Smooth muscle cell (in vitro differentiated cells): ENCODE results near the gene RAB3GAP1. TPM values are rescaled to one million over a fixed set of nuclear protein-coding genes. Genes with fewer than 3 reads are reported as not detected.

ENCODE experiments used
- DNase-seq: peaks from one replicate; lab custom pipeline; 2025; ENCODE audit not compliant: unreplicated experiment; lab: John Stamatoyannopoulos, UW
- H2AFZ ChIP-seq: fragments of 200-600 bp; sonication (generic); 2 replicates; pipeline ENCODE4 v1.6.0; 2016; ENCODE audit warnings: antibody characterized with exemption, low read depth, mild to moderate bottlenecking
- H3F3A ChIP-seq: fragments of 200-600 bp; sonication (generic); 2 replicates; pipeline ENCODE4 v1.6.0; 2017; ENCODE audit warnings: antibody characterized with exemption, low read depth
- H3K27ac ChIP-seq: fragments of 200-600 bp; sonication (generic); 2 replicates; pipeline ENCODE4 v1.5.1; 2016; ENCODE audit warnings: low read depth, mild to moderate bottlenecking
- H3K27me3 ChIP-seq: fragments of 200-600 bp; sonication (generic); 2 replicates; pipeline ENCODE4 v1.6.1; 2016; ENCODE audit warnings: low read depth, mild to moderate bottlenecking
- H3K36me3 ChIP-seq: fragments of 200-600 bp; sonication (generic); 2 replicates; pipeline ENCODE4 v1.5.1; 2016; ENCODE audit warnings: low read depth
- H3K4me1 ChIP-seq: fragments of 200-600 bp; sonication (generic); 2 replicates; pipeline ENCODE4 v1.5.1; 2016; ENCODE audit warnings: low read depth
- H3K4me2 ChIP-seq: fragments of 200-600 bp; sonication (generic); 2 replicates; pipeline ENCODE4 v1.6.0; 2016; ENCODE audit warnings: mild to moderate bottlenecking
- H3K4me3 ChIP-seq: fragments of 200-600 bp; sonication (generic); 2 replicates; pipeline ENCODE4 v1.5.1; 2016; ENCODE audit warnings: mild to moderate bottlenecking
- H3K79me2 ChIP-seq: fragments of 200-600 bp; sonication (generic); 2 replicates; pipeline ENCODE4 v1.6.0; 2016; ENCODE audit warnings: low read depth, mild to moderate bottlenecking
- H3K9ac ChIP-seq: fragments of 200-600 bp; sonication (generic); 2 replicates; pipeline ENCODE4 v1.6.0; 2016; ENCODE audit warnings: low read depth
- H3K9me3 ChIP-seq: fragments of 200-600 bp; sonication (generic); replicated peaks from 2 replicates; pipeline ENCODE4 v1.5.1; 2016; ENCODE audit warnings: low read depth
- H4K20me1 ChIP-seq: fragments of 200-600 bp; sonication (generic); 2 replicates; pipeline ENCODE4 v1.6.0; 2016; ENCODE audit warnings: low read depth
- WGBS: methylation state at CpG from one replicate; pipeline ENCODE4 v1.1.7; 2016; ENCODE audit warnings: low lambda C conversion rate; 5-methylcytosine and 5-hydroxymethylcytosine counted together
- polyA plus RNA-seq: library from polyadenylated mRNA; unstranded; fragments of >200 nt; fragmentation: Nextera tagmentation; extraction: Ambion mirVana; gene quantifications from 2 replicates; pipeline ENCODE4 v1.2.1, GENCODE V29; 2016
- total RNA-seq: library from RNA; depleted of rRNA; stranded (reverse); fragments of >200 nt; gene quantifications from 2 replicates; pipeline ENCODE4 v1.2.3, GENCODE V29; 2014
- TF ChIP-seq, protein P1 (sequence below): fragments of 200-600 bp; sonication (generic); IDR thresholded peaks from 2 replicates; pipeline ENCODE4 v1.5.1; 2017; ENCODE audit warnings: borderline replicate concordance, mild to moderate bottlenecking, antibody characterized with exemption; ENCODE audit not compliant: insufficient read depth, poor library complexity, severe bottlenecking

The RAB3GAP1 gene
- total and polyA plus RNA-seq, 2 experiments from 2014 or later, result 14.6 to 39.8 TPM

DNA sequence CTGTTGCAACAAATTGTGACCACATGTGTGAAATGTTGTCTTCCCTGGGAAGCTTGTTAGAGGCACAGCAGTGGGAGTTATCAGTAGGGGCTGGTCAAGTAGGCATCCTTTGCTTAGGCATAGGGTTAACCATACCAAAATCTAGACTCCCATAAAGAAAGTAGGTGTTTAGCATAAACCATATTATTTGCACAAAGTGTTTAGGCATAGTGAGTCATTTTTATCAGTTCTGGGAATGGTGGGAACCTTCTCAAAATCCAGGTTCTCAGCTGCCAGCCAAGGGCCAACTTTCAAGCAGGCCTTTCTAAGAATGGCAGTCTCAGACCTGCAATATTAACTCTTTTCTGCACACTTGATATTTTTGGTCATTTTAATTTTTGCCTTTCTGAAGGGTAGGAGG is 88.5 kb downstream of the RAB3GAP1 start:
- no peaks in the 10 kb centered on the region for H3K27me3 ChIP-seq
- no peaks in the 10 kb centered on the region for H3F3A ChIP-seq
- H4K20me1 ChIP-seq, result peaks cover 10% of the 10 kb centered on the region
- H3K9me3 ChIP-seq, result peaks cover 5% of the 10 kb centered on the region
- H3K79me2 ChIP-seq, result peaks cover 3% of the 10 kb centered on the region
- H3K36me3 ChIP-seq, result peaks cover 34% of the 10 kb centered on the region
- H3K4me2 ChIP-seq, result no peak overlapping the region
- H3K4me3 ChIP-seq, result no peak overlapping the region
- DNase-seq, result no peak
- TF ChIP-seq, protein P1, sequence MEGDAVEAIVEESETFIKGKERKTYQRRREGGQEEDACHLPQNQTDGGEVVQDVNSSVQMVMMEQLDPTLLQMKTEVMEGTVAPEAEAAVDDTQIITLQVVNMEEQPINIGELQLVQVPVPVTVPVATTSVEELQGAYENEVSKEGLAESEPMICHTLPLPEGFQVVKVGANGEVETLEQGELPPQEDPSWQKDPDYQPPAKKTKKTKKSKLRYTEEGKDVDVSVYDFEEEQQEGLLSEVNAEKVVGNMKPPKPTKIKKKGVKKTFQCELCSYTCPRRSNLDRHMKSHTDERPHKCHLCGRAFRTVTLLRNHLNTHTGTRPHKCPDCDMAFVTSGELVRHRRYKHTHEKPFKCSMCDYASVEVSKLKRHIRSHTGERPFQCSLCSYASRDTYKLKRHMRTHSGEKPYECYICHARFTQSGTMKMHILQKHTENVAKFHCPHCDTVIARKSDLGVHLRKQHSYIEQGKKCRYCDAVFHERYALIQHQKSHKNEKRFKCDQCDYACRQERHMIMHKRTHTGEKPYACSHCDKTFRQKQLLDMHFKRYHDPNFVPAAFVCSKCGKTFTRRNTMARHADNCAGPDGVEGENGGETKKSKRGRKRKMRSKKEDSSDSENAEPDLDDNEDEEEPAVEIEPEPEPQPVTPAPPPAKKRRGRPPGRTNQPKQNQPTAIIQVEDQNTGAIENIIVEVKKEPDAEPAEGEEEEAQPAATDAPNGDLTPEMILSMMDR, result no peak
- no peak overlapping the region for H3K9ac ChIP-seq
- H3K27ac ChIP-seq, result no peak overlapping the region
- no peak overlapping the region for H2AFZ ChIP-seq
- H3K4me1 ChIP-seq, result no peaks in the 10 kb centered on the region

DNA sequence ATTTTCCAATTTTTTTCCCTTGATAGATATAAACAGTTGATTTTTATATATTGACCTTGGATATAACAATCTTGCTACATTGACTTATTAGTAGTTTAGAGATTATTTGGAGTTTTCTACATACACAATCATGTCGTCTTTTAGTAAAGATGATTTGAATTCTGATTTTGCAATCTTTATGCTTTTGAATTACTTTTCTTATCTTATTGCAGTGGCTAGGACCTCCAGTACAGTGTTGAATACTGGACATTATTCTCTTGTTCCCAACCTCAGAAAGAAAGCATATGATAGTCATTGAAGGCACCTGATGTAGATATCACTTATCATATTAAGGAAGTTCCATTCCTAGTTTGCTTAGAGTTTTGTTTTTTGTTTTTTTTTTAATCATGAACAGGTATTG is 90.2 kb downstream of the RAB3GAP1 start:
- Histone ChIP-seq H3K27ac (no peak overlapping the region), H4K20me1 (peaks cover 24% of the 10 kb centered on the region), H3K4me1 (no peaks in the 10 kb centered on the region), H2AFZ (no peak overlapping the region), H3K4me2 (no peak overlapping the region), H3K36me3 (peaks cover 23% of the 10 kb centered on the region), H3K9me3 (peaks cover 5% of the 10 kb centered on the region), H3K4me3 (no peak overlapping the region), H3F3A (no peaks in the 10 kb centered on the region), H3K79me2 (peaks cover 8% of the 10 kb centered on the region), H3K27me3 (no peaks in the 10 kb centered on the region), H3K9ac (no peak overlapping the region)
- TF ChIP-seq, protein P1, result no peak
- 100% methylated on average over 1 of the region's 1 CpG for WGBS
- no peak for DNase-seq

DNA sequence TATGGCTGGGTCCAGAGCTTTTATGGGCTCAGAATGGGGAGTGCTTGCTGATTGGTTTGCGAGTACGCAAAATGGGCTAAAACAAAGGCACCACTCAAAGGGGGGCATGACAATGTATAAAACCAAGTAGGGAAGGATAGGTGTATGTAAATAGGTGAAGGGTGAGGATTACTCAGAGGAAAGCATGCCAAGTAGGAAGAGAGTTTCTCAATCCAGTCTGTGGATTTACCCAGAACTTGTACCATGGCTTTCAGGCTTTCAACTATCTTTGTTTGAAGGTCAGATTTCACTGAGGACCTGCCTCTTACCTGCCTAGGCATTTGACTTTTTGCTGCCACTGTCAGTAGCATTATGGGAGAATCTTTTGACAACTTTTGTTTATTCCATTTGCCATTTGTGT is 92.3 kb downstream of the RAB3GAP1 start:
- no peaks in the 10 kb centered on the region for H3K4me1 ChIP-seq
- no peak overlapping the region for H3K9ac ChIP-seq
- H3K27ac ChIP-seq, result no peak overlapping the region
- H3K4me2 ChIP-seq, result no peak overlapping the region
- H3K79me2 ChIP-seq, result peaks cover 11% of the 10 kb centered on the region
- H3F3A ChIP-seq, result no peaks in the 10 kb centered on the region
- peaks cover 17% of the 10 kb centered on the region for H3K36me3 ChIP-seq
- H3K4me3 ChIP-seq, result no peak overlapping the region
- TF ChIP-seq, protein P1, result no peak
- peaks cover 36% of the 10 kb centered on the region for H4K20me1 ChIP-seq
- DNase-seq, result no peak
- no peak overlapping the region for H2AFZ ChIP-seq
- WGBS, result 97% methylated on average over 2 of the region's 2 CpGs
- peaks cover 5% of the 10 kb centered on the region for H3K9me3 ChIP-seq
- H3K27me3 ChIP-seq, result no peaks in the 10 kb centered on the region

DNA sequence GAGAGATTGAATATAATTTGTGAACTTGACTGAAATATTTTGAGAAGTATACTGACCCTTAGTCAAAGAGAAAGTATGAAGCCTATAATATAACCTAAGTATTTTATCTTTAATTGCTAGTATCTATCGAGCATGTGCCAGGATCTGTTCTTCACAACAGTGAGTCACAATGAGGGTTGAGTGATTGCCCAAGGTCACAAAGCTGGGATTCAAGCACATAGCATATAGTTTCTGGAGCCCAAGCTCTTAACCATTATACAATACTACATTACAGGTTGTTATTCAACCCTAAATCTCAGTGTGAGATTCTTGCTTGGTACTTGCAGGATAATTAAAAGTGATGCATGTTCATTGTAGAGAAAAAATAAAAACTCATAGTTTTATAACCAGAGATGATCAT is 97.2 kb downstream of the RAB3GAP1 start:
- Histone ChIP-seq H3K36me3 (peaks cover 17% of the 10 kb centered on the region), H3K4me3 (no peak overlapping the region), H3K4me1 (peaks cover 6% of the 10 kb centered on the region), H2AFZ (no peak overlapping the region), H3K9me3 (no peaks in the 10 kb centered on the region), H3K4me2 (no peak overlapping the region), H3F3A (no peaks in the 10 kb centered on the region), H4K20me1 (peaks cover 48% of the 10 kb centered on the region), H3K27me3 (no peaks in the 10 kb centered on the region), H3K9ac (no peak overlapping the region), H3K79me2 (peaks cover 8% of the 10 kb centered on the region), H3K27ac (no peak overlapping the region)
- WGBS, result 91% methylated on average over 1 of the region's 1 CpG
- TF ChIP-seq, protein P1, result no peak
- no peak for DNase-seq
